ENCODE results near the gene CPLX3. TPM values are rescaled to one million over a fixed set of nuclear protein-coding genes. Genes with fewer than 3 reads are reported as not detected.

CPLX3 gene
- total and polyA plus RNA-seq, 2 of the 8 experiments (the other 6 are each of a cell fraction or from before 2014, with no cell fraction given) = 0.17 TPM; not detected in 1

GRCh38 chr15:74832826-74833225, 6.4 kb downstream of the CPLX3 start:
- Histone ChIP-seq H4K91ac (replicated peaks; ENCODE audit: insufficient read length, low read length) (no peak overlapping the region), H3K18ac (ENCODE audit: extremely low read depth, low read length) (no peak overlapping the region), H3K36me3 (ENCODE audit: control insufficient read depth in 2 of 4, insufficient read depth in 4 of 4, low read length in 3 of 4) (no peaks in the 10 kb centered on the region), H3K9ac (replicated peaks in 1 of 4; ENCODE audit: extremely low read depth in 1 of 4, low read depth in 3 of 4, low read length in 3 of 4) (no peak overlapping the region), H4K20me1 (replicated peaks in 1 of 2; ENCODE audit: control insufficient read depth in 1 of 2, insufficient read depth in 2 of 2, low read length in 2 of 2) (peaks cover 0 to 2% of the 10 kb centered on the region in 2 experiments), H2BK5ac (ENCODE audit: low read depth, low read length) (no peak overlapping the region), H3K79me1 (ENCODE audit: low read depth, low read length) (no peaks in the 10 kb centered on the region), H2AFZ (ENCODE audit: low read length) (no peak overlapping the region), H3K23me2 (ENCODE audit: low read depth, low read length) (no peaks in the 10 kb centered on the region), H3K79me2 (ENCODE audit: control insufficient read depth in 1 of 2, insufficient read depth in 2 of 2, low read length in 2 of 2) (no peaks in the 10 kb centered on the region), H3K56ac (replicated peaks; ENCODE audit: insufficient read length, low read depth, low read length) (no peak overlapping the region), H3K4ac (replicated peaks; ENCODE audit: insufficient read length, low read depth, low read length) (no peak overlapping the region), H3K9me3 (ENCODE audit: insufficient read depth in 2 of 2, low read depth in 1 of 2, low read length in 1 of 2) (no peaks in the 10 kb centered on the region), H2BK20ac (ENCODE audit: low read length) (no peak overlapping the region), H3K27me3 (replicated peaks in 1 of 4; ENCODE audit: control insufficient read depth in 3 of 4, extremely low read depth in 1 of 4, insufficient read depth in 3 of 4, low read length in 3 of 4) (peaks cover 0 to 6% (median 2%) of the 10 kb centered on the region in 4 experiments; a peak in 4 of 7 replicates), H2BK15ac (ENCODE audit: low read length) (no peak overlapping the region), H4K5ac (ENCODE audit: insufficient read length, low read depth, low read length) (no peak overlapping the region), H2BK12ac (ENCODE audit: low read depth, low read length) (no peak overlapping the region), H3K4me3 (ENCODE audit: extremely low read depth in 1 of 4, insufficient read depth in 2 of 4, low read depth in 3 of 4, low read length in 4 of 4) (no peak overlapping the region), H3K4me1 (replicated peaks in 1 of 4; ENCODE audit: control insufficient read depth in 3 of 4, insufficient read depth in 4 of 4, low read length in 3 of 4) (peaks cover 0 to 4% (median 2%) of the 10 kb centered on the region in 4 experiments; a peak in 4 of 7 replicates), H2BK120ac (replicated peaks; ENCODE audit: low read depth, low read length) (no peak overlapping the region), H4K8ac (ENCODE audit: extremely low read depth, insufficient read depth, low read length) (no peak overlapping the region), H3K14ac (ENCODE audit: insufficient read length) (no peak overlapping the region), H3K27ac (ENCODE audit: low read depth, low read length) (no peak overlapping the region), H2AK5ac (ENCODE audit: low read depth, low read length) (no peak overlapping the region), H3K23ac (ENCODE audit: insufficient read length) (no peak overlapping the region), H3K4me2 (ENCODE audit: insufficient read depth in 1 of 2, low read depth in 2 of 2, low read length in 2 of 2) (no peak overlapping the region)
- WGBS, 2 experiments (ENCODE audit: extremely low coverage in 1 of 2, insufficient coverage in 1 of 2, insufficient read length in 1 of 2, insufficient replicate concordance in 2 of 2, low coverage in 1 of 2, low lambda C conversion rate in 2 of 2, missing lambda C conversion rate in 1 of 2) = 79% methylated on average over 4 of the region's 4 CpGs; no CpG with 5 or more reads in 1 of the 2 experiments
- DNase-seq (ENCODE audit: low read depth in 1 of 2, low spot score in 2 of 2) (no peak), FAIRE-seq (no peak)
- ChIA-PET CTCF (ENCODE audit: partially characterized antibody) (interaction anchor here (0.6 to 2.6 kb wide), 13 partner anchors 11 to 319 kb away, joined by 3 to 15 read pairs (median 4); partner anchors contain the start of genes LMAN1L and ULK3), POLR2A (ENCODE audit: partially characterized antibody) (interaction anchor here (1.1 to 4.6 kb wide), 5 partner anchors 9 to 70 kb away, joined by 3 to 23 read pairs (median 3); partner anchors contain the start of genes CSK and ULK3)
- no peak for TF ChIP-seq CEBPB (IDR thresholded peaks at IDR 0.05; ENCODE audit: low read depth, low read length)
- TF ChIP-seq EZH2 (IDR thresholded peaks at IDR 0.05; ENCODE audit: low read depth, low read length, severe bottlenecking) = no peak

All from H1 (cell line).